Left hindlimb (tissue), 1 donor: ENCODE data around the gene CLP1.
"Not testable (repeated sequence)": the region's sequence is repeated elsewhere in the genome, so short reads cannot be mapped to it uniquely, and the experiment has no call there.

ENCODE experiments used
- DNase-seq: peaks from one replicate; pipeline ENCODE4 v3.0.0-alpha.2; 2018

CLP1 gene

GRCh38 chr11:57641011-57641807, 16.4 kb upstream of the CLP1 start:
- DNase-seq = peak; percentile 52

GRCh38 chr11:57643802-57644201, 13.8 kb upstream of the CLP1 start:
- DNase-seq = no peak

- peak; percentile 83 for DNase-seq
These were observed 12.5 kb upstream of the CLP1 start for GRCh38 chr11:57644748-57645688.

- DNase-seq = peak; percentile 36
These were observed 11.9 kb upstream of the CLP1 start for GRCh38 chr11:57645689-57646085.

- no peak for DNase-seq
These were observed 11.3 kb upstream of the CLP1 start for GRCh38 chr11:57646194-57646798.

- no peak for DNase-seq
These were observed 10.7 kb upstream of the CLP1 start for GRCh38 chr11:57646799-57647303.

GRCh38 chr11:57647372-57647771, 10.2 kb upstream of the CLP1 start:
- peak; percentile 38 for DNase-seq

GRCh38 chr11:57647960-57648800, 9.4 kb upstream of the CLP1 start:
- peak; percentile 40 for DNase-seq

GRCh38 chr11:57648801-57649735, 8.5 kb upstream of the CLP1 start:
- DNase-seq = peak; percentile 40

GRCh38 chr11:57649826-57650738, 7.5 kb upstream of the CLP1 start, which contains the start of gene YPEL4:
Gene YPEL4, minus strand, starts transcription at chr11:57649912. Its CDS starts 2,805 bp downstream, at chr11:57647107.
- DNase-seq = peak; percentile 87

GRCh38 chr11:57650739-57651090, 6.8 kb upstream of the CLP1 start:
- no peak for DNase-seq

GRCh38 chr11:57651408-57651807, 6.2 kb upstream of the CLP1 start:
- DNase-seq = no peak

GRCh38 chr11:57652230-57652629, 5.3 kb upstream of the CLP1 start:
- DNase-seq = not testable (repeated sequence)

- DNase-seq = no peak
These were observed 4.9 kb upstream of the CLP1 start for GRCh38 chr11:57652662-57653061.

- DNase-seq = no peak
These were observed 4.4 kb upstream of the CLP1 start for GRCh38 chr11:57653163-57653562.

GRCh38 chr11:57656885-57657193, 723 bp upstream of the CLP1 start:
- DNase-seq = no peak

- DNase-seq = no peak
These were observed 430 bp downstream of the CLP1 start for GRCh38 chr11:57658023-57658361.

GRCh38 chr11:57659669-57660068, 2.1 kb downstream of the CLP1 start:
- DNase-seq = no peak

GRCh38 chr11:57662893-57663292, 5.3 kb downstream of the CLP1 start:
- DNase-seq = no peak

GRCh38 chr11:57663975-57664374, 6.4 kb downstream of the CLP1 start:
- no peak for DNase-seq
